ENCODE measurements around the gene MB21D2.

GRCh38 chr3:192888190-192888589, 29.5 kb downstream of the MB21D2 start:
- TF ChIP-seq POLR2A (IDR thresholded peaks at IDR 0.05; ENCODE audit: low read depth, low read length) (no peak), SPI1 (IDR thresholded peaks at IDR 0.05; ENCODE audit: low read depth, low read length) (no peak)
